Thyroid gland (tissue), 4 donors: ENCODE measurements around the gene ANTXR2.

Experiments
- CTCF ChIP-seq, 6 experiments: fragments of 200-600 bp in 3 of 6; fragments of 450-650 bp in 3 of 6; sonication (generic) in 3 of 6; IDR thresholded peaks; one replicate each; pipeline ENCODE4 v1.5.1; 2016 to 2019; ENCODE audit warnings: antibody characterized with exemption in 6 of 6, mild to moderate bottlenecking in 2 of 6, inconsistent platforms in 1 of 6, moderate library complexity in 1 of 6
- POLR2A ChIP-seq, 2 donors: fragments of 450-650 bp; IDR thresholded peaks; one replicate each; pipeline ENCODE4 v1.6.1; 2017; ENCODE audit warnings: antibody characterized with exemption in 2 of 2, mild to moderate bottlenecking in 2 of 2, moderate library complexity in 1 of 2

- TF ChIP-seq CTCF (IDR thresholded peaks at IDR 0.05) (no peak), POLR2A (IDR thresholded peaks at IDR 0.05) (no peak)
Measured at GRCh38 chr4:80070880-80071603, 2.0 kb downstream of the ANTXR2 start.
